Panc1 (cell line): ENCODE measurements around the gene EXOC5. TPM values are rescaled to one million over a fixed set of nuclear protein-coding genes. Genes with fewer than 3 reads are reported as not detected.

Experiments used
- ATAC-seq: fragments of 200-7000 bp; cut with Tn5 transposase; 2 replicates; pipeline ENCODE4 v1.9.1; 2020; ENCODE audit warnings: mild to moderate bottlenecking, moderate library complexity
- BruUV-seq: library from RNA; stranded (reverse); fragments of 400-500 nt; replicated peaks from 2 replicates; lab custom pipeline; 2021; lab: Mats Ljungman, UMichigan
- CTCF ChIA-PET: fragments of 300-600 bp; sonication (Branson Sonifier 250); formaldehyde crosslinking; loops from one replicate; lab custom pipeline; 2022; ENCODE audit warnings: antibody characterized with exemption; lab: Charles Lee
- POLR2A ChIA-PET: fragments of 300-600 bp; sonication (Branson Sonifier 250); formaldehyde crosslinking; loops from one replicate; lab custom pipeline; 2022; ENCODE audit warnings: antibody characterized with exemption; lab: Charles Lee
- DNase-seq: peaks from one replicate; pipeline ENCODE4 v3.0.0-alpha.2; 2010; ENCODE audit warnings: low read depth, low spot score
- H3K27ac ChIP-seq: 2 replicates; pipeline ENCODE4 v1.5.1; 2011; ENCODE audit warnings: mild to moderate bottlenecking, low read length, inconsistent platforms
- H3K27me3 ChIP-seq: fragments of 200-500 bp; sonication (Bioruptor generic); 2 replicates; pipeline ENCODE4 v1.6.0; 2014; ENCODE audit warnings: low read length, inconsistent platforms; ENCODE audit not compliant: control insufficient read depth, insufficient read depth
- H3K36me3 ChIP-seq: fragments of 200-500 bp; sonication (Bioruptor generic); 2 replicates; pipeline ENCODE4 v1.5.1; 2014; ENCODE audit warnings: inconsistent platforms, mild to moderate bottlenecking, low read length, moderate library complexity; ENCODE audit not compliant: control insufficient read depth, insufficient read depth
- H3K4me1 ChIP-seq: 2 replicates; pipeline ENCODE4 v1.5.1; 2011; ENCODE audit warnings: inconsistent platforms, mild to moderate bottlenecking, low read length, moderate library complexity; ENCODE audit not compliant: control insufficient read depth, insufficient read depth
- H3K4me3 ChIP-seq, 2 experiments: 2 replicates each; pipeline ENCODE4 v1.5.1; 2011 to 2012; ENCODE audit warnings: low read depth in 2 of 2, low read length in 2 of 2, mild to moderate bottlenecking in 2 of 2, inconsistent platforms in 1 of 2, moderate library complexity in 1 of 2
- H3K9me3 ChIP-seq: fragments of 200-500 bp; sonication (Bioruptor generic); 2 replicates; pipeline ENCODE4 v1.5.1; 2014; ENCODE audit warnings: low read depth, mild to moderate bottlenecking, inconsistent platforms, low read length, moderate library complexity; ENCODE audit not compliant: control insufficient read depth, insufficient read depth
- CTCF ChIP-seq: fragments of 450-650 bp; IDR thresholded peaks from 2 replicates; pipeline ENCODE4 v1.5.1; 2017; ENCODE audit warnings: mild to moderate bottlenecking
- REST ChIP-seq, 2 experiments: IDR thresholded peaks; 2 replicates each; pipeline ENCODE4 v1.6.1; 2011 to 2012; ENCODE audit warnings: low read depth in 2 of 2, control low read depth in 1 of 2, low read length in 1 of 2, mild to moderate bottlenecking in 1 of 2, moderate library complexity in 1 of 2; ENCODE audit not compliant: insufficient read depth in 1 of 2
- SIN3A ChIP-seq: IDR thresholded peaks from 2 replicates; pipeline ENCODE4 v1.6.1; 2012; ENCODE audit warnings: low read depth, mild to moderate bottlenecking, low read length, moderate library complexity, borderline replicate concordance; ENCODE audit not compliant: insufficient read depth
- TCF7L2 ChIP-seq: IDR thresholded peaks from 2 replicates; pipeline ENCODE4 v1.6.1; 2011; ENCODE audit warnings: mild to moderate bottlenecking, low read depth, low read length, inconsistent platforms
- in situ Hi-C: cut with HindIII; loops from 2 replicates; pipeline ENCODE4 v1.10.0; 2016; ENCODE audit warnings: low sequenced_read_pairs, low pct_unique_long_range_greater_than_20kb
- intact Hi-C: fragments of 100-400 bp; cut with micrococcal nuclease; formaldehyde crosslinking; loops from one replicate; pipeline ENCODE4 v1.10.0; 2022; ENCODE audit not compliant: unreplicated experiment
- total RNA-seq: library from RNA; stranded (reverse); gene quantifications from one replicate; pipeline ENCODE4 v1.2.1, GENCODE V29; 2021; ENCODE audit not compliant: unreplicated experiment

Gene EXOC5
- total RNA-seq, 1 experiment from 2014 or later: 57.6 TPM

DNA sequence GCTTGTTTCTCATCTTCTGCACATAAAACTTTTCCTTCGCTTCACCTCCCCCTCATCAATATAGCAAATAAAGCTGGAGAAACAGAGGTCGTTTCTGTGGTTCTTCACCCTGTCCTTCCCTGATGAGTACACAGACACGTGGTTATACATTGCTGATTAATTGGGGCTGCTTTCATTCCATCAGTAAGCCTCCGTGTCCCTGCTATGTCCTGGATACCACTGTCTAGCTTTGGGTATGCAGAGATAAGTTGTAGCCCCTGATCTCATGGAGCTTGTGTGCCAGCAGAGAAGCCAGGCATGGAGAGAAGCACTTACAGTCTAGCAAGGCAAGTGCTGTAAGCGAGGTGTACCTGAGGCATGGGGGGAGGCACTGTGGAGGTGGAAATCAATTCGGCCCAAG is 108.4 kb downstream of the EXOC5 start:
- Histone ChIP-seq H3K9me3 (no peaks in the 10 kb centered on the region), H3K4me1 (no peaks in the 10 kb centered on the region), H3K27me3 (no peaks in the 10 kb centered on the region), H3K36me3 (no peaks in the 10 kb centered on the region), H3K27ac (no peak overlapping the region), H3K4me3 (no peak overlapping the region)
- CTCF ChIA-PET: no interaction called here
- POLR2A ChIA-PET: no interaction called here
- in situ Hi-C loops (no loop called here), intact Hi-C loops (no loop called here)
- TF ChIP-seq CTCF (no peak), SIN3A (no peak), REST (IDR thresholded peaks at IDR 0.05; ENCODE audit: insufficient read depth in 1 of 2, low read depth in 2 of 2, low read length in 1 of 2) (no peak)
- no TSS peak for BruUV-seq
- ATAC-seq: no peak
- DNase-seq: no peak

GRCh38 chr14:57153286-57153685 is 115.4 kb downstream of the EXOC5 start:
- BruUV-seq: no TSS peak
- Histone ChIP-seq H3K27me3 (no peaks in the 10 kb centered on the region; the same call in none of the 2 replicates), H3K27ac (no peak overlapping the region), H3K4me1 (no peaks in the 10 kb centered on the region), H3K36me3 (no peaks in the 10 kb centered on the region), H3K4me3 (no peak overlapping the region), H3K9me3 (no peaks in the 10 kb centered on the region)
- ChIA-PET POLR2A (no interaction called here), CTCF (no interaction called here)
- in situ Hi-C loops (no loop called here), intact Hi-C loops (no loop called here)
- DNase-seq: no peak
- TF ChIP-seq TCF7L2: no peak
- ATAC-seq: no peak

Other genes with a start within 250 kb of the EXOC5 start
- gene AP5M1, start 66 bp upstream of the EXOC5 start, total RNA-seq: 20.0 TPM
- gene NAA30, start 121.7 kb upstream of the EXOC5 start, total RNA-seq: 13.1 TPM
- not detected for gene CCDC198, start 225.0 kb upstream of the EXOC5 start, total RNA-seq